CD4-positive, alpha-beta T cell (primary cell): ENCODE data around the gene ZBTB7C. TPM values are rescaled to one million over a fixed set of nuclear protein-coding genes. Genes with fewer than 3 reads are reported as not detected.

ENCODE experiments used
- ATAC-seq: fragments of 200-7000 bp; cut with Tn5 transposase; one replicate; pipeline ENCODE4 v1.10.0; 2022; ENCODE audit warnings: mild to moderate bottlenecking; ENCODE audit not compliant: poor library complexity
- CTCF ChIA-PET: fragments of 350-600 bp; sonication (Branson Sonifier 250); formaldehyde crosslinking; loops from one replicate; lab custom pipeline; 2021; ENCODE audit warnings: antibody characterized with exemption, inconsistent platforms; lab: Charles Lee
- POLR2A ChIA-PET: fragments of 350-600 bp; sonication (Branson Sonifier 250); formaldehyde crosslinking; loops from one replicate; lab custom pipeline; 2021; ENCODE audit warnings: antibody characterized with exemption, inconsistent platforms; lab: Charles Lee
- DNase-seq, 14 experiments: peaks; one replicate each; pipeline ENCODE4 v3.0.0-alpha.2; 2013 to 2020; ENCODE audit warnings: mixed read lengths in 2 of 14
- H3K27ac ChIP-seq, 2 donors: one replicate each; pipeline versions ENCODE4 v1.5.1 to v1.7.0; 2013; ENCODE audit warnings: low read length in 2 of 2, low read depth in 1 of 2, mild to moderate bottlenecking in 1 of 2
- H3K27me3 ChIP-seq, 2 experiments: 1 replicate in 1 of 2; 2 replicates in 1 of 2; pipeline versions ENCODE4 v1.6.1 to v1.7.0; 2013; ENCODE audit warnings: low read length in 2 of 2, control low read depth in 1 of 2, mild to moderate bottlenecking in 1 of 2, moderate library complexity in 1 of 2; ENCODE audit not compliant: insufficient read depth in 2 of 2, control insufficient read depth in 1 of 2
- H3K36me3 ChIP-seq: one replicate; pipeline ENCODE4 v1.6.1; 2013; ENCODE audit warnings: low read length, control low read depth; ENCODE audit not compliant: insufficient read depth
- H3K4me1 ChIP-seq: one replicate; pipeline ENCODE4 v1.6.1; 2013; ENCODE audit warnings: low read length, control low read depth; ENCODE audit not compliant: insufficient read depth
- H3K4me3 ChIP-seq: one replicate; pipeline ENCODE4 v1.5.1; 2013; ENCODE audit warnings: mild to moderate bottlenecking, low read length, moderate library complexity
- H3K9me3 ChIP-seq, 2 experiments: 1 replicate in 1 of 2; 2 replicates in 1 of 2; pipeline versions ENCODE4 v1.6.1 to v1.7.0; 2013; ENCODE audit warnings: low read length in 2 of 2, mild to moderate bottlenecking in 2 of 2, control low read depth in 1 of 2, moderate library complexity in 1 of 2; ENCODE audit not compliant: control insufficient read depth in 1 of 2, insufficient read depth in 1 of 2
- H3K27ac Mint-ChIP-seq: one replicate; pipeline ENCODE4 v1.8.0; 2020; ENCODE audit warnings: mixed read lengths
- H3K27me3 Mint-ChIP-seq: one replicate; pipeline ENCODE4 v1.8.0; 2021; ENCODE audit warnings: mixed read lengths
- H3K36me3 Mint-ChIP-seq: one replicate; pipeline ENCODE4 v1.8.0; 2021; ENCODE audit warnings: low read depth, mixed read lengths
- H3K4me1 Mint-ChIP-seq: one replicate; pipeline ENCODE4 v1.8.0; 2021; ENCODE audit warnings: low read depth, mixed read lengths
- H3K4me3 Mint-ChIP-seq: one replicate; pipeline ENCODE4 v1.8.0; 2020; ENCODE audit warnings: mild to moderate bottlenecking, mixed read lengths
- H3K9me3 Mint-ChIP-seq: one replicate; pipeline ENCODE4 v1.8.0; 2020; ENCODE audit warnings: mixed read lengths
- intact Hi-C, 2 experiments: fragments of 100-400 bp; cut with DNase I in 1 of 2; cut with micrococcal nuclease in 1 of 2; formaldehyde crosslinking; loops; one replicate each; pipeline versions ENCODE4 v1.15.1 to v1.9.0; 2023 to 2025; cut with DNase I, micrococcal nuclease
- total RNA-seq, 174 experiments: library from RNA in 2 of 174; stranded (reverse) in 2 of 174; gene quantifications; one replicate each; pipeline ENCODE4 v1.2.3 and lab custom pipeline; 2021 to 2026
- TF ChIP-seq, protein P1 (sequence below): fragments of 200-600 bp; IDR thresholded peaks from one replicate; pipeline ENCODE4 v1.8.0; 2022; ENCODE audit warnings: antibody characterized with exemption, mild to moderate bottlenecking

Gene ZBTB7C
- total RNA-seq, 2 experiments from 2014 or later: not detected

DNA sequence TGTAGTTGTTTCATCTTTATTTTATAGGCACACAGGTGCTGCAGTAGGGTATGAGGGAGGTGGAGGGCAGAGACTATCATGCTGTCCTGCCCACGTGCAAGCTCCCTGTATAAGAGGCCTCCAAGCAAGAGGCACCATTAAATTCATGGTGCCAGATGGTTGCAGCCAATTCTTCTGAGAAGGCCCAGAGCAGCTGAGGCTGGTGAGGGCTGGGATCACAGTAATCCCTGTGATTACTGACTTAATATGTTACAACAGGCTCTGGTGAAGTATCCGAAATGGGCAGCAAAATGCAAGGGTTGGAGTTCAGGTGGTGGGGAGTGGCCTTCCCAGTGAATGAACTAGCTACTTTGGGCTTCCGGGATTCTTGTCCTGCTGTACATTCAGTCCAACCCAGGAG is 286.8 kb downstream of the ZBTB7C start:
- Mint-ChIP-seq H3K4me3 (no peak overlapping the region), H3K27ac (no peak overlapping the region), H3K4me1 (no peaks in the 10 kb centered on the region), H3K9me3 (no peaks in the 10 kb centered on the region), H3K27me3 (peaks cover 21% of the 10 kb centered on the region), H3K36me3 (no peaks in the 10 kb centered on the region)
- intact Hi-C loops: no loop called here
- TF ChIP-seq, protein P1, sequence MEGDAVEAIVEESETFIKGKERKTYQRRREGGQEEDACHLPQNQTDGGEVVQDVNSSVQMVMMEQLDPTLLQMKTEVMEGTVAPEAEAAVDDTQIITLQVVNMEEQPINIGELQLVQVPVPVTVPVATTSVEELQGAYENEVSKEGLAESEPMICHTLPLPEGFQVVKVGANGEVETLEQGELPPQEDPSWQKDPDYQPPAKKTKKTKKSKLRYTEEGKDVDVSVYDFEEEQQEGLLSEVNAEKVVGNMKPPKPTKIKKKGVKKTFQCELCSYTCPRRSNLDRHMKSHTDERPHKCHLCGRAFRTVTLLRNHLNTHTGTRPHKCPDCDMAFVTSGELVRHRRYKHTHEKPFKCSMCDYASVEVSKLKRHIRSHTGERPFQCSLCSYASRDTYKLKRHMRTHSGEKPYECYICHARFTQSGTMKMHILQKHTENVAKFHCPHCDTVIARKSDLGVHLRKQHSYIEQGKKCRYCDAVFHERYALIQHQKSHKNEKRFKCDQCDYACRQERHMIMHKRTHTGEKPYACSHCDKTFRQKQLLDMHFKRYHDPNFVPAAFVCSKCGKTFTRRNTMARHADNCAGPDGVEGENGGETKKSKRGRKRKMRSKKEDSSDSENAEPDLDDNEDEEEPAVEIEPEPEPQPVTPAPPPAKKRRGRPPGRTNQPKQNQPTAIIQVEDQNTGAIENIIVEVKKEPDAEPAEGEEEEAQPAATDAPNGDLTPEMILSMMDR: no peak
- no peak for DNase-seq
- H3K27me3 ChIP-seq: no peaks in the 10 kb centered on the region
- ATAC-seq: no peak
- no peak overlapping the region for H3K4me3 ChIP-seq
- no peaks in the 10 kb centered on the region for H3K4me1 ChIP-seq
- no peaks in the 10 kb centered on the region for H3K9me3 ChIP-seq
- no peaks in the 10 kb centered on the region for H3K36me3 ChIP-seq
- POLR2A ChIA-PET: no interaction called here
- H3K27ac ChIP-seq: no peak overlapping the region
- CTCF ChIA-PET: no interaction called here

DNA sequence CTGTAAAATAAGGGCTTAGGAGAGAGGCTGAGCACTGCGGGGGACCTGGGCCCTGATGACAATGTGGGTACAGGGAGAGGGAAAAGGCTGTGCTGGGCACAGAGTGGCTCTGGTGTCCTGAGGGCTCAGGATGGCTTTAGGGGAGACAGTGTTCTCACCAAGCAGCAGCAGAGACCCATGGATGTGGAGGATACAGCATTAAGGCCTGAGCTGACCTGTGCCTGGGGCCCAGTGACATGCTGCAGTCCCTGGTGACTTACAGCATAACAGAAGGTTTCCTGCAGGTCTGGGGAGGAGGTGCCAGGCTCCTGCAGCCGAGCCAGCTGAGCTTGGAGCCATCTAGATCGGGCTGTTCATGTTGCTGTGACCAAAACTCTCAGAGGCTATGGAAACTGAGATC is 287.4 kb downstream of the ZBTB7C start:
- Histone ChIP-seq H3K27ac (no peak overlapping the region), H3K4me1 (no peaks in the 10 kb centered on the region), H3K27me3 (no peaks in the 10 kb centered on the region), H3K36me3 (no peaks in the 10 kb centered on the region), H3K4me3 (no peak overlapping the region), H3K9me3 (no peaks in the 10 kb centered on the region)
- DNase-seq (no peak), ATAC-seq (no peak)
- intact Hi-C loops: no loop called here
- Mint-ChIP-seq H3K4me1 (no peaks in the 10 kb centered on the region), H3K36me3 (no peaks in the 10 kb centered on the region), H3K4me3 (no peak overlapping the region), H3K27ac (no peak overlapping the region), H3K27me3 (peaks cover 18% of the 10 kb centered on the region), H3K9me3 (no peaks in the 10 kb centered on the region)
- TF ChIP-seq, protein P1: no peak
- ChIA-PET POLR2A (no interaction called here), CTCF (no interaction called here)

DNA sequence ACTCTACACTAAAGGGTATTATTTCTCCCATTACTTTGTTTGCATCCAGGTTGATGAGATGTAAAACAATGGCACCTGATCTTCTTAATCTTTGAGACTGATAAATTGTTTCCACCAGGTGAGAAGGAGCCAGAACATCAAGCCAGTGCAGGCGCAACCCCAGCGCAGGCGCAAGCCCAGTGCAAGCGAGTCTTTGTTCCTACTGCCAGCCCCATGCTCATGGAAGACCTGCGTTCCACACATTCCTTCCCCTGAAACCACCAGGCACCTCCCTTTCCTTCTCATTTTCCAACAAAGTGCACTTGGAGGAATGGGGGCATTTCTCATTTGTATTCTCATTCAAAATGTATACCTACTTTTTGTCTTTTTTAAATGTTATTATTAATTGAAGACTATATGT is 290.0 kb downstream of the ZBTB7C start:
- no peaks in the 10 kb centered on the region for H3K36me3 ChIP-seq
- POLR2A ChIA-PET: no interaction called here
- H3K27ac ChIP-seq: no peak overlapping the region
- TF ChIP-seq, protein P1: no peak
- no peaks in the 10 kb centered on the region for H3K27me3 ChIP-seq
- CTCF ChIA-PET: no interaction called here
- no peaks in the 10 kb centered on the region for H3K4me1 ChIP-seq
- no peak for DNase-seq
- H3K4me3 Mint-ChIP-seq: no peak overlapping the region
- H3K9me3 Mint-ChIP-seq: no peaks in the 10 kb centered on the region
- no peaks in the 10 kb centered on the region for H3K36me3 Mint-ChIP-seq
- H3K4me3 ChIP-seq: no peak overlapping the region
- no peaks in the 10 kb centered on the region for H3K4me1 Mint-ChIP-seq
- intact Hi-C loops: no loop called here
- ATAC-seq: no peak
- H3K27me3 Mint-ChIP-seq: peaks cover 2% of the 10 kb centered on the region
- no peaks in the 10 kb centered on the region for H3K9me3 ChIP-seq
- no peak overlapping the region for H3K27ac Mint-ChIP-seq
